ENCODE results near the gene NEB. TPM values are rescaled to one million over a fixed set of nuclear protein-coding genes. Genes with fewer than 3 reads are reported as not detected.

The NEB gene
- total RNA-seq, 2 donors from 2014 or later: 0.57 to 1.8 TPM

DNA sequence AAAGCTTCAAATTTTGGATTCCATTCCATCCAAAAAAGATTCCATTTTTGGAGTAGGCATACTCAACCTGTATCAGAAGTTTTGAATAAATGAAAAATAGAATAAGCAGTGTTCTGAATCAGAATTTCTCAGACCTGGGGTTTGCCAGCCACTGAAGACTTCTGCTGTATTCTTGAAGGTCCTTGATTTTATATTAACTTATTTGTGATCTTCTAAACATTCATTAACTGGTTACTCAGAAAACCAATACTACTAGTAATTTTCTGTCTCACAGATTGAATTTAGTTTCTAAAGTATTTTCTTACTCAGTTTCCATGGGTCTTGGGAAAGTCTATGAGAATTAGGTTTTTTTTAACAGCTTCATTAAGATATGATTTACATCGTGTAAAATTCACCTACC, 263.7 kb downstream of the NEB start:
- intact Hi-C loops (cut with DNase I): no loop called here
- DNase-seq (ENCODE audit: low spot score): no peak

DNA sequence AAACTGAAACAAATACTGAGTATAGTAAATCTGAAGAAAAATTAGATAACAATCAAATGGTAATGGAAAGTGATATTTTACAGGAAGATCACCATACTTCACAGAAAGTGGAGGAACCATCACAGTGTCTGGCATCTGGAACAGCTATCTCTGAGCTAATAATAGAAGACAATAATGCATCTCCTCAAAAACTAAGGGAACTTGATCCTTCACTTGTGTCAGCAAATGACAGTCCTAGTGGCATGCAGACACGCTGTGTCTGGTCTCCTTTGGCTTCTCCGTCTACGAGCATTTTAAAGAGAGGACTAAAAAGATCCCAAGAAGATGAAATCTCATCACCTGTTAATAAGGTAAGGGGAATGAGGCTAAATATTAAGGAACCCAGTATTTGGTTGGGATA, 268.5 kb downstream of the NEB start:
- DNase-seq (ENCODE audit: low spot score): no peak

DNA sequence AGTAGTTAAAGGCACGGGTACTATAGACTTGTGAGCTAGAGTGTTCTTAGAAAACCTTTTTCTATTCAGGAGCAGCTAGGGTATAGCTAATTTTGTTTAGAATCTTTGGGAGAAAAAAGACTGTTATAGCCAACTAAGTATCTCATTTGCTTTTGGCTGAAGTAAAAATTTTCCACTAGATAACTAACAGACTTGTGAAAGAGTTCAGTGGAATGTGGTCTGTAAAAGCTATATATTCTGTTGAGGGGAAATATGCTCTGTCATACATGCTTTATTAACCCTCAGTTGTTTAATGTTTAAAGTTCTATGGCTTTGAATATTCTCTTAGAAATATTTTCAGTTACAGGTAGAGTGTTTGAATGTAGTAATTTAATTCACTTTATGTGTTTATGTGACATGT, 274.9 kb downstream of the NEB start:
- intact Hi-C loops (cut with DNase I): no loop called here

More for the DNA sequence above, 268.5 kb downstream of the NEB start:
- intact Hi-C loops (cut with DNase I): no loop called here

DNA sequence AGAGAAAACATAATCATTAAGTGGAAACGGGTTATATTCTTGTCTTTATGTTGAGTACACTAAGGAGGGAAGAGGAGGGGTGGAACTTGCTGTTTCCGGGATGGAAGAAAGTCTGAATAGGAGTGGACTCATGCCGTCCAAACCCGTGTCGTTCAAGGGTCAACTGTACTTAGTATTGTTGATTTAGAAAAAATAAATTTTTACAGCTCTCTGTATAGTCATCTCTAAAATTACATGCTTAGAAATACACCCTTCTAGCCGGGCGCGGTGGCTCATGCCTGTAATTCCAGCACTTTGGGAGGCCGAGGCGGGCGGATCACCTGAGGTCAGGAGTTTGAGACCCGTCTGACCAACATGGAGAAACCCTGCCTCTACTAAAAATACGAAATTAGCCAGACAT, 295.1 kb downstream of the NEB start:
- no peak for DNase-seq (ENCODE audit: low spot score)
- intact Hi-C loops (cut with DNase I): no loop called here

More for the DNA sequence above, 274.9 kb downstream of the NEB start:
- no peak for DNase-seq (ENCODE audit: low spot score)

DNA sequence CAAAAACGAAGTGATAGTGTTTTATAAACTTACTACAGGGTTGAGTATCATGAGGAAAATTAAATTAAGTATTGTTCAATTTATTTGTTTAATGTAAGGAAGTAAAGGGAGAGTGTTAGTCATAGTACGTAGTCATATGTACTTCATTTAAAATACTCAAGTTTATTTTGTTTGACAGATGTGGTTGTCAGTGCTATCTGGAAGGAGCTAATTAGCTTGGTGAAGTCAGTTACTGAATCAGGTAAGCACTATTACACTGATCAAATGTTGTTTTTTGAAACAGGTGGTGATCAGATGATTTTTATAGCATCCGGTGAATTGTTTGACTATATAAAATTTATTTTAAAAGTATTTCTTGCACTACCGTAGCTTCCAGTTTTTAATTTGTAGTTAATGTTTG, 295.8 kb downstream of the NEB start:
- intact Hi-C loops (cut with DNase I): no loop called here

DNA sequence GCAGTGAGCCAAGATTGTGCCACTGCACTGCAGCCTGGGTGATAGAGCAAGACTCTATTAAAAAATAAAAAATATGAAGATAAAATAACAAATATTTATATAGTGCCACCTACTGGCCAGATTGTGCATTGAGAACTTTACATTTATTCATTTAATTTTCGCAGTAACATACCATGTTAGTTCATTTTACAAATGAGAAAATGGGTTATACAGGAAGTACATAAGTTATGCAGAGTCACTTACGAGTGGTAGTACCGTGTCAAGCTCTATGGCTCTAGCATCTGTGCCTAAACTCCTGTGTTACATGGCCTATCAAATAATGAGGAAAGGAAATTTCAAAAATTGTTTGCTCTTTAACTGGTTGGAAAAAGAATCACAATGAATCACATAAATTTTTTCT, 296.6 kb downstream of the NEB start:
- intact Hi-C loops (cut with DNase I): no loop called here
- DNase-seq (ENCODE audit: low spot score): no peak

More for the DNA sequence above, 295.8 kb downstream of the NEB start:
- no peak for DNase-seq (ENCODE audit: low spot score)

Other genes with a start within 250 kb of the NEB start
- 10 to 100 TPM; 68.9 to 99.9 TPM for gene ARL5A, start 93.9 kb upstream of the NEB start, total RNA-seq